Tibial artery (tissue), 4 donors: ENCODE data around the gene MCM5.

ENCODE experiments used
- DNase-seq, 2 donors: peaks; one replicate each; pipeline ENCODE4 v3.0.0-alpha.2; 2019
- H3K27ac ChIP-seq, 2 donors: fragments of 200-600 bp; sonication (generic) in 1 of 2; 1 replicate in 1 of 2; 2 replicates in 1 of 2; pipeline ENCODE4 v1.5.1; 2018 to 2019; ENCODE audit warnings: mild to moderate bottlenecking in 1 of 2
- H3K27me3 ChIP-seq, 2 donors: fragments of 200-600 bp; sonication (generic) in 1 of 2; one replicate each; pipeline versions ENCODE4 v1.5.1 to v1.6.0; 2016 to 2019
- H3K36me3 ChIP-seq, 3 donors: fragments of 200-600 bp; sonication (generic) in 2 of 3; one replicate each; pipeline ENCODE4 v1.5.1; 2016 to 2019; ENCODE audit warnings: mild to moderate bottlenecking in 2 of 3
- H3K4me1 ChIP-seq, 4 donors: fragments of 200-600 bp; sonication (generic) in 2 of 4; 1 replicate in 3 of 4; 2 replicates in 1 of 4; pipeline ENCODE4 v1.5.1; 2016 to 2019
- H3K4me3 ChIP-seq, 2 donors: fragments of 200-600 bp; sonication (generic) in 1 of 2; 1 replicate in 1 of 2; 2 replicates in 1 of 2; pipeline ENCODE4 v1.5.1; 2018 to 2019; ENCODE audit warnings: mild to moderate bottlenecking in 2 of 2
- H3K9me3 ChIP-seq, 3 donors: fragments of 200-600 bp; sonication (generic) in 1 of 3; one replicate each; pipeline ENCODE4 v1.5.1; 2016 to 2019
- CTCF ChIP-seq, 2 experiments: fragments of 200-600 bp in 1 of 2; fragments of 450-650 bp in 1 of 2; IDR thresholded peaks; one replicate each; pipeline ENCODE4 v1.5.1; 2017 to 2019; ENCODE audit warnings: antibody characterized with exemption in 2 of 2, mild to moderate bottlenecking in 1 of 2, moderate library complexity in 1 of 2
- intact Hi-C: fragments of 100-400 bp; cut with DNase I; formaldehyde crosslinking; loops from one replicate; pipeline ENCODE4 v1.15.0; 2023; ENCODE audit warnings: low total_unique reads

MCM5 gene

DNA sequence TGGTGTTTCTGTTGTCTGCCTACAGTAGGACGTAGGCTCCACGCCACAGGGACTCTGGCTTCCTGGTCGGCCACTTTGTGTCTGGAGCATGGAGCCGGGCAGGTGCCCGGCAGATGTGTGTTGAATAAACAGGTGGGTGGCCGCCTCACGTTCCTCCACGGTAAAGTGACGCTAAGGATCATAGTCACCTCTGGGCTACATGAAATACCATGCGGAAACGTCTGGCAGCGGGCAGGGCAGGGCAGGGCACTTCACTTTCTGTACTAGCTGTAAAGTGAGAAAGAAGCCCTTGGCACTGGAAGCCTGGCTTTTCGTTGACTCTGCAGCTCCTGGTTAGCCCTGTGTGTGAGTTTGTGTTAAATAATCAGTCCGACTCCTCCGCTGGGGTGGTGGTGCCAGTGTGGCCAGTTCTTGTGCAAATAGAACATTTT lies 52.4 kb downstream of the MCM5 start:
- H3K4me1 ChIP-seq, result no peaks in the 10 kb centered on the region
- intact Hi-C loops, result no loop called here
- no peak overlapping the region for H3K27ac ChIP-seq
- no peak for TF ChIP-seq CTCF (IDR thresholded peaks at IDR 0.05)
- H3K9me3 ChIP-seq, result no peaks in the 10 kb centered on the region
- peaks cover 0 to 5% (median 0%) of the 10 kb centered on the region in 3 donors for H3K36me3 ChIP-seq
- H3K27me3 ChIP-seq, result no peaks in the 10 kb centered on the region
- no peak overlapping the region for H3K4me3 ChIP-seq
- no peak for DNase-seq

GRCh38 chr22:35452810-35453743 lies 53.1 kb downstream of the MCM5 start:
- no peaks in the 10 kb centered on the region for H3K4me1 ChIP-seq
- no peak overlapping the region for H3K4me3 ChIP-seq
- no peak for DNase-seq
- H3K36me3 ChIP-seq, result peaks cover 0 to 5% (median 0%) of the 10 kb centered on the region in 3 donors
- H3K27ac ChIP-seq, result no peak overlapping the region
- no peak for TF ChIP-seq CTCF (IDR thresholded peaks at IDR 0.05)
- no peaks in the 10 kb centered on the region for H3K27me3 ChIP-seq
- intact Hi-C loops, result no loop called here
- H3K9me3 ChIP-seq, result no peaks in the 10 kb centered on the region

DNA sequence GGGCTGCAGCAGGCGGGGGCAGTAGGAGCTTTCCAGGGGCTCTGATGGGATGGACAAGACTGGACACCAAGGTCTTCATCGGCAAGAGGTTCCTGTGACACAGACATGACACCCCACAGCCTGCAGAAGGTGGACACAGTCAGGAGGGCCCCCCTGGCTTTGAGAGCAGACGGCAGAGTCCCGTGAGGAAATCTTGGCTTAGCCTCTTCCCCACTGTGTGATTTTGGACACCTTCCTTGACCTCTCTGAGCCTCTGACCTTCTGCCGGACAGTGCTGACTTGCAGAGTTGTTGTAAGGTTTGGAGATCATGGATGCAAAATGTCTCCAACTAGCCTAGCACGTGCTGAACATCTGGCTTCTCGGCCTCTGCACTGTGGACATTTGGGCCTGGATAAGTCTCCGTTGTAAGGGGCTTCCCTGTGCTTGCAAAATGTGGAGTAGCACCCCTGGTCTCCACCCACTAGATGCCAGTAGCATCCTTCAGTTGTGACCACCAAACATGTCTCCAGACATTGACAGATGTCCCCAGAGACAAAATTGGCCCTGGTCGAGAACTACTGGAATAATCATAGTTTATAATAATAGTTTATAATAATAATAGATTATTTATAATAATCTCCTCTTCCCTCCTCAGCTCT lies 54.6 kb downstream of the MCM5 start:
- Histone ChIP-seq H3K27ac (no peak overlapping the region), H3K4me3 (no peak overlapping the region), H3K27me3 (no peaks in the 10 kb centered on the region), H3K9me3 (no peaks in the 10 kb centered on the region), H3K36me3 (peaks cover 0 to 5% (median 0%) of the 10 kb centered on the region in 3 donors), H3K4me1 (no peaks in the 10 kb centered on the region)
- peak in 1 of 2 experiments; percentile 18 for TF ChIP-seq CTCF (IDR thresholded peaks at IDR 0.05)
- DNase-seq, result no peak
- intact Hi-C loops, result loop anchor here (5.0 kb wide), 1 partner anchor 53 kb away; no protein-coding TSS in a partner anchor

GRCh38 chr22:35455529-35455928 lies 55.6 kb downstream of the MCM5 start:
- H3K27ac ChIP-seq, result no peak overlapping the region
- intact Hi-C loops, result loop anchor here (5.0 kb wide), 1 partner anchor 52 kb away; no protein-coding TSS in a partner anchor

GRCh38 chr22:35456757-35457156 lies 56.8 kb downstream of the MCM5 start:
- TF ChIP-seq CTCF (IDR thresholded peaks at IDR 0.05), result no peak
- DNase-seq, result no peak
- intact Hi-C loops, result loop anchor here (5.0 kb wide), 1 partner anchor 51 kb away; no protein-coding TSS in a partner anchor
- H3K4me3 ChIP-seq, result no peak overlapping the region
- H3K9me3 ChIP-seq, result no peaks in the 10 kb centered on the region
- no peak overlapping the region for H3K27ac ChIP-seq
- no peaks in the 10 kb centered on the region for H3K4me1 ChIP-seq
- no peaks in the 10 kb centered on the region for H3K36me3 ChIP-seq
- H3K27me3 ChIP-seq, result no peaks in the 10 kb centered on the region

More at GRCh38 chr22:35455529-35455928, 55.6 kb downstream of the MCM5 start:
- Histone ChIP-seq H3K4me1 (no peaks in the 10 kb centered on the region), H3K4me3 (no peak overlapping the region), H3K9me3 (no peaks in the 10 kb centered on the region), H3K27me3 (no peaks in the 10 kb centered on the region), H3K36me3 (peaks cover 0 to 1% (median 0%) of the 10 kb centered on the region in 3 donors)
- TF ChIP-seq CTCF (IDR thresholded peaks at IDR 0.05), result no peak
- DNase-seq, result no peak
